Stimulated activated CD8-positive, alpha-beta memory T cell treated with anti-CD3 and anti-CD28 coated beads, Interleukin-4, amount 100 ng/mL, for 1 hour (primary cell): ENCODE measurements around the gene BEST3.
"Not testable (repeated sequence)": the region's sequence is repeated elsewhere in the genome, so short reads cannot be mapped to it uniquely, and the experiment has no call there.

Experiments
- DNase-seq, 2 donors: peaks; one replicate each; pipeline ENCODE4 v3.0.0-alpha.2; 2020; ENCODE audit warnings: low read depth in 2 of 2, low spot score in 1 of 2

The BEST3 gene

DNA sequence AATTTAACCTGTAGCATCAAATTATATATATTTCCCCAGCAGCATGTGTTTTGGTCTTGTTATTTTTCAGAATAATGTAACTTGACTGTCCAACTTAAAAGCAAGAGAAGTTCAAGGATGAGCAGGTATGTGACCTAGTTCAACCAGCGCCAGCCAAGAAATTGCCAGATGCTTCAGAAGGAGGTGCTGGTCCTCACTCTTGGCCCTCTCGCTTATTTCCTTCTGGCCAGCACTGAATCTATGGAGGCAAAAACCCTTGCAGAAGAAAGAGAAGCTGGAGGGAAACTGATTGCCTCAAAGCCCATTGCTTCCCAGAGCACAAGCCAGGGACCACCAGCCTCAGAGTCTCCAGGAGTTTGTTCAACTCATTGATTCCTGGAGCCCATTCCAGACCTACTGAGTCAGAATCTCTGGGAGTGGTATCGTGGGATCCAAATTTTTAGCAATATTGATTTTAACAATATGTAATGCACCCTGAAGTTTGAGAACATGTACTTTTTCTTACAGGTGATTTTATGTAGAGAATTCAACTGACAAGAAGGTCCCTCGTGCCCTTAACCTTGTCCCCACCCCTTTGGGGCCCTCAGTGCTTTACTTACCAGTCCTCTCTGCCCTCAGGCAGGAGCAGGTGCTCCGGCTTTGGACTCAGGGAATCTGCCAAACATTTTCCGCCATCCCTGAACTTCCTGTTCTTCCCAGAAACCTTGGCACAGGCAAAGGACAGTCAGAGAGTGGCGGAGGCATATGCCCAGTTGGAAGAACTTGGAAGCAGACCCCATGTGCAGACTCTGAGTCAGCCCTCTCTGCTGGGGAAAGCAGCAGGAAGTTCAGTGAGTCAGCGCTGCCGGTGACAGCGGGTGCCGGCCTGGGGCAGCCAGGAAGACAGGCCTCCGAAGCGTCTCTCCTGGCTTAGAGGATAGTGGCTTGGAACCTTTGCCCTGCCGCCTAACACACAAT is 10.4 kb downstream of the BEST3 start:
- DNase-seq = no peak

GRCh38 chr12:69688021-69688420 is 11.1 kb downstream of the BEST3 start:
- no peak for DNase-seq

DNA sequence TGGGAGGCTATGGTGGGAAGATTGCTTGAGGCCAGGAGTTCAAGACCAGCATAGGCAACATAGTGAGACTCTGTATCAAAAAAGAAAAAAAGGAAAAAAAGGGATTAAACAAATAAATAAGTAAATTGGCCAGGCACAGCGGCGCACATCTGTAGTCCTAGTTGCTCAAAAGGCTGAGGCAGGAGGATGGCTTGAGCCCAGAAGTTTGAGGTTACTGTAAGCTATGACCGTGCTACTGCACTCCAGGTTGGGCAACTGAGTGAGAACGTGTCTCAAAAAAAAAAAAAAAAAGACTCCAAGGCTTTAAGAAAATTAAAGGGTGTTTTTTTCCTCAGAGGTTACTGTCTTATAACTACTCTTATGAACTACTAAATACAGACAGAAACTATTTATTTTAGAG is 11.7 kb downstream of the BEST3 start:
- no peak for DNase-seq

DNA sequence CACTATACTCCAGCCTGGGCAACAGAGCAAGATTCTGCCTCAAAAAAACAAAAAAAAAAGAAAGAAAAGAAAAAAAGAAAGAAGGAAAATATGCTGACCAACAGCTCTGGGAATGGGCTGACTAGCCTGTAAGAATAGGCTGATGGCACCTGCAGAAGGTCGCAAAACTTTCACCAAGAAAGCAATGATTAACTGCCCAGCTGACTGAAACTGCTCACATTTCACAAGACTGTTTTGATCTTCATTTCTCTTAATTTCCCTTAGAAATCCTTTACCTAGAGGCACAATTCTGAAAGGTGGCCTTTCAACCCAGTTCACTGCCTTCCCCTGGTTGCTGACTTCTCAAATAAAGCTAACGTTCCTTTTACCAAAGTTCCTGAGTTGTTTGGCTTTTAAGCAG is 12.4 kb downstream of the BEST3 start:
- DNase-seq = no peak

GRCh38 chr12:69685810-69686209 is 13.3 kb downstream of the BEST3 start:
- DNase-seq = no peak

- no peak for DNase-seq
Observed at GRCh38 chr12:69684466-69684865, 14.6 kb downstream of the BEST3 start.

DNA sequence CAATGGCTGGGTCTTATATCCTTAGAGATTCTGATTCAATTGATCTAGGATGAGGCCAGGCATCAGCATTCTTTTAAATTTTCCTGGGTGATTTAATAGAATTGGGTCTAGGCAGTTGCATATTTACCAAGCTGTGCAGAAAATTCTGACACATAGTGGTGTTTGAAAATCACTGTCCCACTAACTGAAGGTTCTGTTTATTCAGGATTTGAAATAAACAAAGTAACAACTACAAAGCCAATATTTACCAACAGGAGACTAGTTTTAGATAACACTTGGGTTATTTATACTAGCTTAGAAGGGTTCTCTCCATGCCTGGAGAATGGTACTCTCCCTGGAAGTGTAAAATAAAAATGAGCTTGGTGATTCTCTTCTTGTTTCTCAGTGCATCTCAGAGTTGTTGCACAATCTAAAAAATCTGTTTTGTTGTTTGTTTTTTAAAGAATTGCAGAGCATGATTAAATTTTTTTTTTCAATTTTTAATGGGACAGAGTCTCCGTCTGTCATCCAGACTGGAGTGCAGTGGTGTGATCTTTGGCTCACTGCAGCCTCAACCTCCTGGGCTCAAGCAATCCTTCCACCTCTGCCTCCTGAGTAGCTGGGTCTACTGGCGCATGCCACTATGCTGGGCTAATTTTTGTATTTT is 16.9 kb downstream of the BEST3 start:
- DNase-seq = no peak

DNA sequence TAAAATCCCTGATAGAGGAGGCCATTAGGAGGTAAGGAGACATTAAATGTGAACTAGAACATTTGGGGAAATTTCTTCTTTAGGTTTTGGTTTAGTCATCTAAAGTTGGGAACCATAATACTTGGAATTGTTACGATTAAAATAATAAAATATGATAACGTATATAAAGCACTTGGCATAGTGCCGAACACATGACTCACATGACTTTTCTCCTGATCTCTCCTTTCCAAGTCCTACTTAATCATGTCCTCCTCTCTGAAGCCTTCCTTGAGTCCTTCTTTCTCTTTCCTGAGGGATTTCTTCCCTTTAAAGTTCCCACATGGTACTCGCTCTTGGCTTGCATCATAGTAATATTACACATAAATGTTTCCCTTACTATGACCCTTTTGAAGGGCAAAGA is 20.0 kb downstream of the BEST3 start:
- DNase-seq = no peak

- no peak for DNase-seq
Observed at GRCh38 chr12:69676257-69677012, 22.7 kb downstream of the BEST3 start.

DNA sequence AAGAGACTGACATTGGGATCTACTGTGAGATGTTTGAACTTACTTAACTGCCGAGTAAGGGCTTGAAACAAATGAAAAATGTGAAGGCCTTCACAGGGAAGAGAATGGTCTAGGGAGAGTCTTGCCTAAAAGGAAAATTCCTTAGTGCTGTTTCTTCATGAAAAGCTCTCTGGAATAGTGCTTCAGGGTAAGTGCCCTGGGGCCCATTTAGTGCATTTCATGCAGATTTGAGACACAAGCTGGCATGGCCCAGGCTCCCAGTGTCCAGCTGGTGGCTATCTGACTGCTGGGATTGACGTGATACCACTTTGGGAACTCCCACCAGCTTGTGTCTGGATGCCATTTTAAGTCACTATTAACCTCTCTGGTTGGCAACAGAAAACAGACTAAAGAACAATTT is 26.9 kb downstream of the BEST3 start:
- DNase-seq = no peak

GRCh38 chr12:69671597-69671996 is 27.5 kb downstream of the BEST3 start:
- DNase-seq = no peak

GRCh38 chr12:69666798-69667197 is 32.3 kb downstream of the BEST3 start:
- no peak for DNase-seq

GRCh38 chr12:69664930-69665377 is 34.1 kb downstream of the BEST3 start:
- not testable (repeated sequence) for DNase-seq

- DNase-seq = no peak
Observed at GRCh38 chr12:69663726-69664125, 35.4 kb downstream of the BEST3 start.

- DNase-seq = no peak
Observed at GRCh38 chr12:69662764-69663163, 36.3 kb downstream of the BEST3 start.

DNA sequence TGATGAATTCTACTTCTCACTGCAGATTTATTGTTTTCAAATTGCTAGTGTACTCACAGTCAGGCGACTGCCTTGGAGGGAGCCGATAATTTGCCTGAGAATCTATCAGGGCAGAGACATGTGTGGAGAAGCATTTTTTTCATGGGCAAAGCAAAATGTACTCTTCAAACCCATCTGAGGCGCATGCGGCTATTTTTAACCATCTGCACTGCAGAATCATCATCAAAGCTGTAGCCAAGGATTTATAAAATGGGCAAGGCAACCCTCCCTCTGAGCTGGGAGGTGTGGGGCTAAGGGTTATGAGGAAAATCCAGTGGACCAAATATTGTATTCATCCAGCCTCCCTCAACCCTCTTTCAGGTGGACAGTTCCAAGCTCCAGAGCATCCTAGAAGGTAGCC is 37.7 kb downstream of the BEST3 start:
- DNase-seq = no peak

DNA sequence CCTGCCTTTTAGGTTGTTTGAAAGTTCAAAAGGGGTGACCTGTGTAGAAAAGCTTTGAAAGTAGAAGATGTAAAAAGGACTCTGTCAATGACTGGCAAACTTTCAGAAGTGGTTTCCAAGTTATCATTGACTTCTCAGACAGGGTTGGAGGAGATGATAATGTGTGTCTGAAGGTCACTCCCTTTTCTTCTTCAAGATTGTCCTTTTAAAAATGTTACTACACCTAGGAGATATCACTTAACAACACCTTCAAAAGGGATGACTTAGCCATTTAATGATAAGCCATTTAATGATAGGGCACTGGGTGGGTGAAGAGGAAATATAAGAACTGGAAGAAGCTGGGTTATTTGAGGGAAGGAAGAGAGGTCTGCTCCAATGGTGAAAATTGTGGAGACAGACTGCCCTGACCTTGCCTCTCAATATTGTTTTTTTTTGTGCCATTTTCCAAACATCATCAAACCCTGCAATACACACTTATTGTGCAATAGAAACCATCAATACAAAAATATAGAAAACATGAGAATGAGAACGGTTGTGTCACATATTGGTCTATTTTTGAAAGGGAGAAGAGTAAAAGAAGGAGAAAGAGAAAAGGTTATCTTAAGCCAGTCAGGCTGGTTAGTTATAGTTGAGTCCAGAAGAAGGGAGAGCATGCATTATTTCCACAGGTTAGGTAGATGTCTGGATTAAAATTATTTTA is 38.8 kb downstream of the BEST3 start:
- DNase-seq = no peak

- DNase-seq = no peak
Observed at GRCh38 chr12:69658203-69658602, 40.9 kb downstream of the BEST3 start.

DNA sequence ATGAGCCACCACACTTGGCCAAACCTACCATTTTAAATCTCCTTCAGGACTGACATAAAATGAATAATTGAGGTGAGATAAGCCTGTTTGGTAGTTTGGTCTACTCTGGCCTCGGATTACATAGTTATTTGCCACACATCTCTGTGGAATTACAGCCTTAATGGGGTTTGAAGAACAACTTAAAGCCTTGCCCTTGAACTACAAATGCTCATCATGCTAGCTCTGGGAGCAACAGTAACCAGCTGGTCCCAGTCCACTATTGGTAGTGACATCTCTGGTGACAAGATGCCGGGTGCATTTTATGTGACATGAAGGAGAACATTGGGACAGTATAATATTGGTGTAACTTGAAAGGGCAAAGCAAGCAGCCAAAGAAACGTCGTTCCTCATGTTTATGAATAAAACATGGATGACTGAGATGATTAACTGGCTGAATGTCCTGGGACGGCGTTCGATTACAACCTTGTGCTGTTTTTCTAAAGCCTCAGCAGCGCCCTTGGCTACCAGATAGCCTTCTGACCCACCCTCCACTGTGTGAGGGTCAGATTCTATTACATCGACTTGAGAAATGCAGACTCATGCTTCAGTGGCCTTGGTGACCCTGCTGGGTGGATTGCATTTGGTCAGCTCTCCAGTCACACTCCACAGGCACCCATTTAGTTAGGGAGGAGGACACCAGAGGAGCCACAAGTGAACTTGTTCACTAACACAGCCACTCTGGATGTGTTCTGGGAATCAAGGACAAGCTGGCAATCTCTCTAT is 41.5 kb downstream of the BEST3 start:
- DNase-seq = no peak

- DNase-seq = no peak
Observed at GRCh38 chr12:69655616-69656340, 43.3 kb downstream of the BEST3 start.
